Endodermal cell (in vitro differentiated cells): Measurements from ENCODE around the gene APOL1. TPM values are rescaled to one million over a fixed set of nuclear protein-coding genes. Genes with fewer than 3 reads are reported as not detected.
"Not testable (repeated sequence)": the region's sequence is repeated elsewhere in the genome, so short reads cannot be mapped to it uniquely, and the experiment has no call there.

Experiments used
- DNase-seq: peaks from one replicate; pipeline ENCODE4 v3.0.0-alpha.2; 2017
- H3K27ac ChIP-seq: 2 replicates; pipeline ENCODE4 v1.5.1; 2013; ENCODE audit warnings: mild to moderate bottlenecking, low read depth, low read length, moderate library complexity
- H3K27me3 ChIP-seq: 2 replicates; pipeline ENCODE4 v1.6.1; 2013; ENCODE audit warnings: mild to moderate bottlenecking, low read length, moderate library complexity; ENCODE audit not compliant: insufficient read depth, control insufficient read depth, poor library complexity, severe bottlenecking
- H3K36me3 ChIP-seq: 2 replicates; pipeline ENCODE4 v1.7.0; 2013; ENCODE audit warnings: mild to moderate bottlenecking, low read length, moderate library complexity; ENCODE audit not compliant: control insufficient read depth, insufficient read depth
- H3K4me1 ChIP-seq: one replicate; pipeline ENCODE4 v1.7.0; 2013; ENCODE audit warnings: low read length; ENCODE audit not compliant: control insufficient read depth, insufficient read depth
- H3K4me3 ChIP-seq: 2 replicates; pipeline ENCODE4 v1.5.1; 2013; ENCODE audit warnings: mild to moderate bottlenecking, low read length, moderate library complexity
- H3K9ac ChIP-seq: 2 replicates; pipeline ENCODE4 v1.6.1; 2013; ENCODE audit warnings: mild to moderate bottlenecking, low read length, moderate library complexity; ENCODE audit not compliant: poor library complexity, severe bottlenecking; ENCODE audit errors: extremely low read depth
- H3K9me3 ChIP-seq: 2 replicates; pipeline ENCODE4 v1.6.1; 2013; ENCODE audit warnings: mild to moderate bottlenecking, low read length, moderate library complexity; ENCODE audit not compliant: control insufficient read depth
- H3K27ac Mint-ChIP-seq: 2 replicates; pipeline ENCODE4 v1.8.0; 2020; ENCODE audit warnings: mixed read lengths
- H3K27me3 Mint-ChIP-seq: 2 replicates; pipeline ENCODE4 v1.8.0; 2021; ENCODE audit warnings: mild to moderate bottlenecking, mixed read lengths; ENCODE audit not compliant: insufficient read depth
- H3K36me3 Mint-ChIP-seq: 2 replicates; pipeline ENCODE4 v1.8.0; 2020; ENCODE audit warnings: low read depth, mixed read lengths
- H3K4me1 Mint-ChIP-seq: 2 replicates; pipeline ENCODE4 v1.8.0; 2020; ENCODE audit warnings: mixed read lengths
- H3K4me3 Mint-ChIP-seq: 2 replicates; pipeline ENCODE4 v1.8.0; 2020; ENCODE audit warnings: mild to moderate bottlenecking, moderate library complexity, mixed read lengths
- H3K9me3 Mint-ChIP-seq: 2 replicates; pipeline ENCODE4 v1.8.0; 2020; ENCODE audit warnings: mild to moderate bottlenecking, mixed read lengths
- CTCF ChIP-seq: fragments of 200-600 bp; sonication (generic); conservative IDR thresholded peaks from 2 replicates; pipeline ENCODE4 v1.5.0; 2021; ENCODE audit warnings: antibody characterized with exemption, mild to moderate bottlenecking
- WGBS, 2 experiments: methylation state at CpG; one replicate each; pipeline versions ENCODE4 v1.1.5 to v1.1.7; 2013; ENCODE audit warnings: missing lambda C conversion rate in 2 of 2, mixed read lengths in 1 of 2; ENCODE audit not compliant: insufficient coverage in 1 of 2, insufficient read length in 1 of 2; 5-methylcytosine and 5-hydroxymethylcytosine counted together
- total RNA-seq, 2 donors: library from RNA; stranded (reverse); fragmentation: NEBNext Ultra II Directional in 1 of 2; extraction: Animal tissue kit (Norgen Biotek cat#: 25700) in 1 of 2; gene quantifications; 2 replicates in 1 of 2; 3 replicates in 1 of 2; pipeline ENCODE4 v1.2.1, GENCODE V29; 2021

APOL1 gene
- total RNA-seq, 2 donors from 2014 or later: 0.11 to 0.22 TPM

DNA sequence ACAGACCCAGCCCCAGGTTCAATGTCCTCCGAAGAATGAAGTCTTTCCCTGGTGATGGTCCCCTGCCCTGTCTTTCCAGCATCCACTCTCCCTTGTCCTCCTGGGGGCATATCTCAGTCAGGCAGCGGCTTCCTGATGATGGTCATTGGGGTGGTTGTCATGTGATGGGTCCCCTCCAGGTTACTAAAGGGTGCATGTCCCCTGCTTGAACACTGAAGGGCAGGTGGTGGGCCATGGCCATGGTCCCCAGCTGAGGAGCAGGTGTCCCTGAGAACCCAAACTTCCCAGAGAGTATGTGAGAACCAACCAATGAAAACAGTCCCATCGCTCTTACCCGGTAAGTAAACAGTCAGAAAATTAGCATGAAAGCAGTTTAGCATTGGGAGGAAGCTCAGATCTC, 14.1 kb downstream of the APOL1 start:
- H3K36me3 ChIP-seq: no peaks in the 10 kb centered on the region
- no peak overlapping the region for H3K9ac ChIP-seq
- 92 to 100% methylated on average over 2 to 4 of the region's 4 CpGs for WGBS, 2 experiments
- H3K27me3 ChIP-seq: no peaks in the 10 kb centered on the region
- H3K4me1 Mint-ChIP-seq: peaks cover 3% of the 10 kb centered on the region
- H3K27ac Mint-ChIP-seq: no peak overlapping the region
- no peak overlapping the region for H3K27ac ChIP-seq
- H3K4me3 Mint-ChIP-seq: no peak overlapping the region
- TF ChIP-seq CTCF: no peak
- H3K4me1 ChIP-seq: no peaks in the 10 kb centered on the region
- DNase-seq: no peak
- no peak overlapping the region for H3K4me3 ChIP-seq
- no peaks in the 10 kb centered on the region for H3K9me3 Mint-ChIP-seq
- H3K9me3 ChIP-seq: no peaks in the 10 kb centered on the region
- peaks cover 10% of the 10 kb centered on the region for H3K27me3 Mint-ChIP-seq
- H3K36me3 Mint-ChIP-seq: no peaks in the 10 kb centered on the region

- no peaks in the 10 kb centered on the region for H3K4me1 ChIP-seq
- no peak overlapping the region for H3K27ac ChIP-seq
- no peaks in the 10 kb centered on the region for H3K27me3 ChIP-seq
- peaks cover 3% of the 10 kb centered on the region for H3K4me1 Mint-ChIP-seq
- no peak overlapping the region for H3K4me3 ChIP-seq
- no peaks in the 10 kb centered on the region for H3K36me3 Mint-ChIP-seq
- H3K27ac Mint-ChIP-seq: no peak overlapping the region
- DNase-seq: no peak
- H3K27me3 Mint-ChIP-seq: peaks cover 10% of the 10 kb centered on the region
- no peaks in the 10 kb centered on the region for H3K9me3 Mint-ChIP-seq
- WGBS, 2 experiments: 93 to 100% methylated on average over 5 to 11 of the region's 11 CpGs
- H3K4me3 Mint-ChIP-seq: no peak overlapping the region
- no peaks in the 10 kb centered on the region for H3K9me3 ChIP-seq
- H3K9ac ChIP-seq: no peak overlapping the region
- TF ChIP-seq CTCF: no peak
- no peaks in the 10 kb centered on the region for H3K36me3 ChIP-seq
Measured at GRCh38 chr22:36267896-36268485, 15.1 kb downstream of the APOL1 start.

- not testable (repeated sequence) for H3K27me3 Mint-ChIP-seq, DNase-seq, H3K27me3 ChIP-seq, H3K4me1 ChIP-seq, H3K4me3 Mint-ChIP-seq, H3K9ac ChIP-seq, H3K36me3 Mint-ChIP-seq, H3K27ac ChIP-seq, H3K27ac Mint-ChIP-seq, H3K36me3 ChIP-seq, H3K9me3 Mint-ChIP-seq, H3K9me3 ChIP-seq, H3K4me3 ChIP-seq, H3K4me1 Mint-ChIP-seq
- 90 to 96% methylated on average over 6 to 7 of the region's 7 CpGs for WGBS, 2 experiments
Measured at GRCh38 chr22:36271231-36271630, 18.3 kb downstream of the APOL1 start.

- H3K27ac Mint-ChIP-seq, H3K4me3 Mint-ChIP-seq, H3K9me3 Mint-ChIP-seq, H3K27me3 ChIP-seq, H3K4me1 Mint-ChIP-seq, H3K4me3 ChIP-seq, H3K9ac ChIP-seq, DNase-seq, H3K36me3 Mint-ChIP-seq, H3K9me3 ChIP-seq, H3K36me3 ChIP-seq, H3K4me1 ChIP-seq, H3K27me3 Mint-ChIP-seq, H3K27ac ChIP-seq: not testable (repeated sequence)
- 92 to 98% methylated on average over 5 of the region's 5 CpGs for WGBS, 2 experiments
Measured at GRCh38 chr22:36271951-36272350, 19.0 kb downstream of the APOL1 start.
